Thoracic aorta (tissue), 2 donors: Measurements from ENCODE around the gene INTS11. TPM values are rescaled to one million over a fixed set of nuclear protein-coding genes. Genes with fewer than 3 reads are reported as not detected.

ENCODE experiments used
- ATAC-seq: fragments of 150-250 bp; one replicate; pipeline ENCODE4 v1.8.0; 2017; ENCODE audit warnings: low read depth; ENCODE audit not compliant: insufficient number of reproducible peaks, low FRiP score
- DNase-seq: peaks from one replicate; pipeline ENCODE4 v3.0.0-alpha.2; 2020; ENCODE audit warnings: low spot score
- H3K27ac ChIP-seq, 2 donors: fragments of 200-600 bp; sonication (generic); 1 replicate in 1 of 2; 2 replicates in 1 of 2; pipeline ENCODE4 v1.5.1; 2016; ENCODE audit warnings: mild to moderate bottlenecking in 2 of 2, moderate library complexity in 2 of 2
- H3K27me3 ChIP-seq: fragments of 200-600 bp; sonication (generic); replicated peaks from 2 replicates; pipeline ENCODE4 v1.6.0; 2016; ENCODE audit warnings: mild to moderate bottlenecking; ENCODE audit not compliant: insufficient read depth
- H3K36me3 ChIP-seq: fragments of 200-600 bp; sonication (generic); one replicate; pipeline ENCODE4 v1.5.1; 2016
- H3K4me1 ChIP-seq, 2 donors: fragments of 200-600 bp; sonication (generic); 1 replicate in 1 of 2; 2 replicates in 1 of 2; pipeline versions ENCODE4 v1.5.1 to v1.6.0; 2016; ENCODE audit warnings: low read depth in 2 of 2, mild to moderate bottlenecking in 1 of 2; ENCODE audit not compliant: control insufficient read depth in 1 of 2
- H3K4me3 ChIP-seq: fragments of 200-600 bp; sonication (generic); 2 replicates; pipeline ENCODE4 v1.5.1; 2016; ENCODE audit warnings: mild to moderate bottlenecking
- H3K9me3 ChIP-seq: fragments of 200-600 bp; sonication (generic); 2 replicates; pipeline ENCODE4 v1.5.1; 2016
- CTCF ChIP-seq: fragments of 200-600 bp; sonication (generic); IDR thresholded peaks from one replicate; pipeline ENCODE4 v1.5.1; 2019; ENCODE audit warnings: antibody characterized with exemption
- total RNA-seq, 2 donors: library from RNA; depleted of rRNA; stranded (reverse); fragments of >200 nt; gene quantifications; one replicate each; pipeline versions ENCODE4 v1.1.0 to v1.2.3, GENCODE V29; 2016

INTS11 gene
- total RNA-seq, 2 donors from 2014 or later = 192 to 195 TPM

DNA sequence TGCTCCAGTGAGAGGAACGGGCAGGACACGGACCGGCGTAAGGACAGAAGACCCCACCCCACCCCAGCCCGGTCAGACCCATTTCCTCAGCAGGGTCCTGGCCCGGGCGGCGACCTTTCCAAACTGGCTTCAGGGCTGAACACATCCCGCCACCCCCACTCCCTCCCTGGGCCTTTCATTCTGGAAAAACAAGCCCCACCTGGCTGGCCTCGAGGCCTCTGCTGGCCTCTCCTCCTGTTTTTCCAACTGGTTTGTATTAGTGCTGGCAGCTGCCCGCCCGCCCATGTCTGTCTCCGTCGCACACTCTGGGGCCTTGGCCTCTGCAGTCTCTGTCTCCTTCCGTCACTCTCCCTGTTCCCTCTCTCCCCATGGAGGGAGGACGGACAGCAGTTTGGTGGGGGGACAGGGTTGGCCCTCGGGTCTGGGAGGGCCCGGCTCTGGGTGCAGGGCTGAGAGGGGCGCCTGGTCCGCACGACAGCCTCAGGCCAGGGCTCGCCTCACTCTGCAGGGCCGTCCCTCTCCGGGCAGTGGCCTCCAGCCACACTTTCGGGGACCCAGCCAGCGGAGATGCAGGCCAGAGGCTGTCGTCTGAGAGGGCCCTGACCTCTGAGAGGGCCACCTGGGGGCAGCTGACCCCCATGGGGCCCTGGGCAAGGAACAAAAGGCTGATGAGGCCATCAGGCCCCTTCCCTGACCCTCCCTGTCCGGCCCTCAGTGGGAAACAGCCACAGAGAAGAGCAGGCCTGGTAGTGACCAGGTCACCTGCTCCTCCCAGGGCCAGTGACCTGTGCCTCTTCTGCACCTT lies 35.4 kb upstream of the INTS11 start:
- H3K27ac ChIP-seq = peak overlapping the region; percentile 97 to 99
- peaks cover 32 to 51% of the 10 kb centered on the region in 2 donors for H3K4me1 ChIP-seq
- H3K4me3 ChIP-seq = peak overlapping the region; percentile 87
- H3K9me3 ChIP-seq = no peaks in the 10 kb centered on the region
- ATAC-seq (no peak), DNase-seq (no peak)
- no peaks in the 10 kb centered on the region for H3K36me3 ChIP-seq
- H3K27me3 ChIP-seq = no peaks in the 10 kb centered on the region
- TF ChIP-seq CTCF = no peak

DNA sequence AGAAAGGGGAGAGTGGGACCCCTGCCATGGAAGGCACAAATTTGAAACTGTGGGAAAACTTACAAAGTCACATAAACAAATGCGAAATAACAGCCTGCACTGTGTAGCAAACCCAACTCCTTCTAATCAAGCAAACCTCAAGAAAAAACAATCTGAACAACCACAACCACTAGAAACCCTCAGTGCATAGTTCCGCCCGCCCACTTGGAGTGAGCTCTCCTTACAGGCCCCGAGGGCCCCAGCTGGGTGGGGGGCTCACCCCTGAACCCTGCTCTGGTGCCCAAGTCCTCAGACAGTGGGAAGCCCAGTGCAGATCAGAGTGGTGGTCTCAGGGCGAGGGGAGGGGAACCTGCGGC lies 34.8 kb upstream of the INTS11 start:
- no peak for TF ChIP-seq CTCF
- ATAC-seq (no peak), DNase-seq (no peak)
- peak overlapping the region; percentile 97 to 99 for H3K27ac ChIP-seq
- H3K4me1 ChIP-seq = peaks cover 32 to 57% of the 10 kb centered on the region in 2 donors
- no peaks in the 10 kb centered on the region for H3K27me3 ChIP-seq
- H3K36me3 ChIP-seq = peaks cover 3% of the 10 kb centered on the region
- no peaks in the 10 kb centered on the region for H3K9me3 ChIP-seq
- peak overlapping the region; percentile 87 for H3K4me3 ChIP-seq

- Histone ChIP-seq H3K9me3 (no peaks in the 10 kb centered on the region), H3K36me3 (peaks cover 9% of the 10 kb centered on the region), H3K27ac (peak within 1 kb of the TSS; percentile 97 to 99), H3K4me1 (peaks cover 32 to 63% of the 10 kb centered on the region in 2 donors), H3K27me3 (no peaks in the 10 kb centered on the region), H3K4me3 (peak within 1 kb of the TSS; percentile 87)
- DNase-seq = peak; percentile 37
- ATAC-seq = peak; percentile 50
- no peak for TF ChIP-seq CTCF
These were observed 34.2 kb upstream of the INTS11 start, which contains the start of gene MXRA8 for GRCh38 chr1:1358433-1359271. MXRA8 (minus strand) TSS chr1:1358555; CDS start chr1:1358504, 51 bp downstream.

DNA sequence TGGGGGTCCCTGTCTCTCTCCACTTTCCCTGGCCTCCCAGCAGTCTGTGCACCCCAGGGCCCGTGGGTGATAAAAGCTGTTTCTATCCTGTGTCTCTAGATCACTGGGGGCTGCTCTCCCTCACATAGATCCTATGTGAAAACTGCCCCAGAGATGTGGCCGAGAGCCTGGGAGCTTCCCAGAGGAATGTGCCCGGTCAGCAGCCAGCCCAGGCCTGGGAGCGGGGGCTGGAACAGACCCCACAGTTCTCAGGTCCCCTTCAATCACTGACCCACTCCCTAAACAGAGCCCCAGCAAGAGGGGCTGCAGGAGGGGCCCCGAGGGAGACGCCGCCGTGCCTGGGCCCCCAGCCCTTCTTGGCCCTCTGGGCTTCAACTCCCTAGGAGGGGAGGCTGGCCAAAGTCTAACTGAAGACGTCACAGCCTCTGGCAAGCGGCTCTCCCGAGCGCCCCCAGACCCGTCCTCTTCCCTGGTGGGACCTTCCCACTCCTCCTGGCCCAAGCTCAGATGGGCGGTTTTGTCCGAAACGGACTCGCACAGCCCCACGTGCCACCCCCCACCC lies 33.5 kb upstream of the INTS11 start:
- Histone ChIP-seq H3K9me3 (no peaks in the 10 kb centered on the region), H3K27ac (peak overlapping the region; percentile 97 to 99), H3K4me1 (peaks cover 32 to 70% of the 10 kb centered on the region in 2 donors), H3K36me3 (peaks cover 12% of the 10 kb centered on the region), H3K4me3 (peak overlapping the region; percentile 87), H3K27me3 (no peaks in the 10 kb centered on the region)
- DNase-seq (no peak), ATAC-seq (no peak)
- no peak for TF ChIP-seq CTCF
